ENCODE results near the gene P2RX2.

The P2RX2 gene

GRCh38 chr12:132618683-132619043, at the start of gene P2RX2:
TSS of gene P2RX2 (plus strand) at chr12:132618776. CDS start at chr12:132618817, 41 bp downstream.
- no peak for DNase-seq

GRCh38 chr12:132568826-132569480, 49.6 kb upstream of the P2RX2 start:
- DNase-seq: no peak

- no peak for DNase-seq
Observed at GRCh38 chr12:132569856-132570480, 48.6 kb upstream of the P2RX2 start.

- no peak for DNase-seq
Observed at GRCh38 chr12:132570635-132571034, 47.9 kb upstream of the P2RX2 start.

- no peak for DNase-seq
Observed at GRCh38 chr12:132571051-132571450, 47.5 kb upstream of the P2RX2 start.

- no peak for DNase-seq
Observed at GRCh38 chr12:132571598-132571997, 47.0 kb upstream of the P2RX2 start.

- no peak for DNase-seq
Observed at GRCh38 chr12:132572106-132572505, 46.5 kb upstream of the P2RX2 start.

GRCh38 chr12:132572801-132573760, 45.5 kb upstream of the P2RX2 start:
- no peak for DNase-seq

GRCh38 chr12:132574271-132574996, 44.1 kb upstream of the P2RX2 start:
- DNase-seq: no peak

GRCh38 chr12:132575661-132576060, 42.9 kb upstream of the P2RX2 start:
- DNase-seq: no peak

- DNase-seq: no peak
Observed at GRCh38 chr12:132576701-132577100, 41.9 kb upstream of the P2RX2 start.

- DNase-seq: no peak
Observed at GRCh38 chr12:132577191-132577920, 41.2 kb upstream of the P2RX2 start.

- no peak for DNase-seq
Observed at GRCh38 chr12:132578118-132578517, 40.5 kb upstream of the P2RX2 start.

GRCh38 chr12:132578826-132579225, 39.8 kb upstream of the P2RX2 start:
- DNase-seq: no peak

GRCh38 chr12:132579744-132580143, 38.8 kb upstream of the P2RX2 start:
- no peak for DNase-seq

GRCh38 chr12:132580701-132581292, 37.8 kb upstream of the P2RX2 start:
- no peak for DNase-seq

GRCh38 chr12:132581348-132582057, 37.1 kb upstream of the P2RX2 start:
- DNase-seq: no peak

- no peak for DNase-seq
Observed at GRCh38 chr12:132582058-132582420, 36.5 kb upstream of the P2RX2 start.

- DNase-seq: no peak
Observed at GRCh38 chr12:132582582-132583410, 35.8 kb upstream of the P2RX2 start.

- no peak for DNase-seq
Observed at GRCh38 chr12:132583411-132583710, 35.2 kb upstream of the P2RX2 start.

- no peak for DNase-seq
Observed at GRCh38 chr12:132583736-132584135, 34.8 kb upstream of the P2RX2 start.

All from CD4-positive, alpha-beta T cell treated with Interleukin-15 for 1 hour (primary cell).